Measurements from ENCODE around the gene INPP5B. TPM values are rescaled to one million over a fixed set of nuclear protein-coding genes. Genes with fewer than 3 reads are reported as not detected.

INPP5B gene
- total RNA-seq (ENCODE audit: low replicate concordance), result 16.1 and 19.3 TPM in 2 replicates
- long read RNA-seq, transcript INPP5B-205 (18 exons, 3,905 nt), result major isoform, 5 of 9 reads
- long read RNA-seq, partial matches to known transcripts, result 0 of 9 reads
- long read RNA-seq, other reads (novel, unspliced or antisense), result 3 of 9 reads

DNA sequence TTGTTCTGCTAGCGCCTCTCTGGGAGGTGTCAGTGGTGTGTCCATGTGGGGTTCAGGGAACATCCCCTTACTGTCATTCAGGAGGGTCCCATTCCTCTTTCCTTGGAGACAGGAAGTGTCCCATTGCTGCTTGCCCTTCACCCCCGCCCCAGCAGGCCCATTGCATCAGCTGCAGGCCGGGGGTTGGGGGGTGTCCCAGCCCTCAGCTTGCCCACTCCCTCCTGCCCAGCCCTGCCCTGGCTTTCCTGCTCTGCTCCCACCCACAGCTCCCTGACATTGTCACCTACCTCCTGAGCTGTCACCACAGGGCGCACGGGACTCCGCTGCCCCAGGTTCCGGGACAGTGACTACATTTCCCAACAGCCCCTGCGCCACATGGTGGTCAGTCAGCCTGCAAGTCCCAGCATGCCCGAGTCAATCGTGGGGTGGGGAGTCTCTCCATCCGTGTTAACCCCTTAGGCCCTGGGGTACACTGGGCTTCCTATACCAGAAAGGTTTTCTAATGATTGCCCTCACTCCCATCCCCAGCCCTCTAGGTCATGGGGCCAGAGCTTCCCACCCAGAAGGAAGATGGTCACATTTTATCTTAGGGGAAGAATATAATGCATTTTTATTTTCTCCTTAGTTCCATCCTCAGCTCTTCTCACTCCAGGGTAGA, at the start of gene INPP5B:
INPP5B (minus strand) TSS at position 351 of the 658 bp plus-strand sequence. CDS start 745 bp downstream, outside the sequence.
- Mint-ChIP-seq H3K4me1 (ENCODE audit: unreplicated experiment) (peaks cover 7% of the 10 kb centered on the region), H3K27me3 (no peaks in the 10 kb centered on the region), H3K27ac (peak within 1 kb of the TSS; percentile 80), H3K9me3 (no peaks in the 10 kb centered on the region), H3K36me3 (no peaks in the 10 kb centered on the region), H3K4me3 (peak within 1 kb of the TSS; percentile 98)
- DNase-seq (ENCODE audit: extremely low spot score, unreplicated experiment), result peak; percentile 81
- TF ChIP-seq, protein P1, sequence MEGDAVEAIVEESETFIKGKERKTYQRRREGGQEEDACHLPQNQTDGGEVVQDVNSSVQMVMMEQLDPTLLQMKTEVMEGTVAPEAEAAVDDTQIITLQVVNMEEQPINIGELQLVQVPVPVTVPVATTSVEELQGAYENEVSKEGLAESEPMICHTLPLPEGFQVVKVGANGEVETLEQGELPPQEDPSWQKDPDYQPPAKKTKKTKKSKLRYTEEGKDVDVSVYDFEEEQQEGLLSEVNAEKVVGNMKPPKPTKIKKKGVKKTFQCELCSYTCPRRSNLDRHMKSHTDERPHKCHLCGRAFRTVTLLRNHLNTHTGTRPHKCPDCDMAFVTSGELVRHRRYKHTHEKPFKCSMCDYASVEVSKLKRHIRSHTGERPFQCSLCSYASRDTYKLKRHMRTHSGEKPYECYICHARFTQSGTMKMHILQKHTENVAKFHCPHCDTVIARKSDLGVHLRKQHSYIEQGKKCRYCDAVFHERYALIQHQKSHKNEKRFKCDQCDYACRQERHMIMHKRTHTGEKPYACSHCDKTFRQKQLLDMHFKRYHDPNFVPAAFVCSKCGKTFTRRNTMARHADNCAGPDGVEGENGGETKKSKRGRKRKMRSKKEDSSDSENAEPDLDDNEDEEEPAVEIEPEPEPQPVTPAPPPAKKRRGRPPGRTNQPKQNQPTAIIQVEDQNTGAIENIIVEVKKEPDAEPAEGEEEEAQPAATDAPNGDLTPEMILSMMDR (conservative IDR thresholded peaks at IDR 0.05), result no peak

DNA sequence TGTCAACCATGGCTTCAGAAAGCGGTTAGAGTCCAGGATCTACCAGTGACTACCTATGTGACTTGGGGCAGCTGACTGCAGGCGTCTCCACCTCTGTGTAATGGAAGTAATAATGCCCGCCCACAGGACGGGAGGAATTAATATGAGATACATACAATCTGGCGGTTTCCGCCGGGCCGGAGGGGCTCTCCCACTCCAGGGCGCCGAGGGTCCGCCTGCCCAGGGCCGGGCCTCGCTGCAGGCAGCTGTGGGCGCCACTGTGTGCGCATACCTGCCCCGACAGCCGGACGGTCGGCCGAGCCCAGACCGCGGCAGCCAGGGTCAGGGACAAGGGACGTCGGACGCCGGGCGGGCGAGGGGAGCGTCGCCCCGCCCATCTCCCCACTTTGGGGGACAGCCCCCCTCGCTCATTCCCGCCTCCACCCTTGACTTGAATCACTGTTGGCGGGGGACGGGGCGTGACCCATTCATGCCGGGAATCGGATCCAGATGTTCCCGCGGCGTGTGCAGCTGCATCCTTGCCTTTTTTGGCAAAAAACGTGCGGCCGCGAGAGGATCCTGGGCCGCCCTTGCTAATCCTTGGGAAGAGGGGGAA, 49.0 kb upstream of the INPP5B start:
- TF ChIP-seq, protein P1 (conservative IDR thresholded peaks at IDR 0.05), result no peak
- Mint-ChIP-seq H3K9me3 (no peaks in the 10 kb centered on the region), H3K36me3 (no peaks in the 10 kb centered on the region), H3K27me3 (no peaks in the 10 kb centered on the region), H3K4me3 (peak overlapping the region; percentile 80), H3K27ac (no peak overlapping the region), H3K4me1 (ENCODE audit: unreplicated experiment) (peaks cover 23% of the 10 kb centered on the region)
- no peak for DNase-seq (ENCODE audit: extremely low spot score, unreplicated experiment)

DNA sequence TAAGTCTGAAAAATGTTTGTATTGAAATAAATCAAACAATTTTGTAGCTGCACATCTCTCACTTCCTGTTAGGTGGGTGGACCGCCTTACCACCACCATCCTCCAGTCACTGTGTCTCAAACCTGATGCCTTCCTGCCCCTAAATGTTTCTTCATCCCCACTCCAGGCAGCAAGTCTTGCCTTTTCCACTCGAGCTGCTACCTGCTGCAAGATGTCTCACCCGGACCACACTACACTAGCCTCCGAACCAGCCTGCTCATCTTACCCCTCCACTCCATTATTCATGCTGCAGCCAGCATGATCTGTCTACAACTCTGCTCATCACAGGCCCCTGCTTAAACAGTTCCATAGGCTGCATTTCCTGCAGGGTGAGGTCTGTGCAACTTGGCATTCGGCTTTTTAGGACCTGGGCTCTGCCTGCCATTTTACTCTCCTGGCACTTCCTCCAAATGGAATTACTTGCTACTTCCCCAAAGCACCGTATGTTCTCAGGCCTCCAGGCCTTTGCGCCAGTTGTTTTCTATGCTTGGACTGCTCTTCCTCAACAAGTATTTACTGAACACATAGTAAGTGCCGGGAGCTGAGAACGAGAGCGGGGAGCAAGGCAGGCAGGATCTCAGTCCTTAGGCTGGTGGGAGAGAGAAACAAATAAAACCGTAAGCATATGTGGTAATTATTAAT, 48.2 kb upstream of the INPP5B start:
- H3K4me3 Mint-ChIP-seq, result peak overlapping the region; percentile 63
- no peak for DNase-seq (ENCODE audit: extremely low spot score, unreplicated experiment)
- TF ChIP-seq, protein P1 (conservative IDR thresholded peaks at IDR 0.05), result no peak
- H3K27me3 Mint-ChIP-seq, result no peaks in the 10 kb centered on the region
- H3K9me3 Mint-ChIP-seq, result no peaks in the 10 kb centered on the region
- H3K4me1 Mint-ChIP-seq (ENCODE audit: unreplicated experiment), result peaks cover 20% of the 10 kb centered on the region
- peak overlapping the region; percentile 51 for H3K27ac Mint-ChIP-seq
- peaks cover 1% of the 10 kb centered on the region for H3K36me3 Mint-ChIP-seq

DNA sequence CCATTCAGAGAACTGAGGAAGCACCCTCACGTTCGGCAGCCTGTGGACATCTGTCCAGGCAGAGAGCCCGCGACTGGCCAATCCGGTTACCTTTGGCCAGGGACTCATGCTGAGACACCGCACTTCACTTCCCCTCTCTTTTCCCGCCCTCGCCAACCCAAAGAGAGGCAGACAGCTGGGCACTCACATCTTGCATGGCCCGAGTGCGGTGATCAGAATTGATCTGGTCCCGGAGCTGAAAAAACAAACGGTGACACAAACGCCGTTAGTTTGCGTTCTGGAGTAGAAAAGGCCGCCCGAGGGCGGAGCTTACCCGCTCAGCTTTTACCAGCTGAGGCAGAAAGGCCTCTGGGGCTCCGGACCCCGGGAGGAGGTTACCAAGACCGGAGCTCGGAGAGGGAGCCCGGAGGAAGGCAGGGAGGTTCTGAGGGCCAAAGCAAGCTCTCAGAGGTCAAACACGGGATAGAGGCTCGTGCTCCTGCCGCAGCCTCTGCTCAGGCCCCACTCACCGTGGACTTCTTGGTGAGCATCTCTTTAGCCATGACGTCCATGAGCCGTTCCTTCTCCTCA, 42.6 kb upstream of the INPP5B start:
- Mint-ChIP-seq H3K27me3 (no peaks in the 10 kb centered on the region), H3K27ac (peak overlapping the region; percentile 87), H3K36me3 (peaks cover 20% of the 10 kb centered on the region), H3K9me3 (no peaks in the 10 kb centered on the region), H3K4me3 (peak overlapping the region; percentile 97), H3K4me1 (ENCODE audit: unreplicated experiment) (peaks cover 8% of the 10 kb centered on the region)
- DNase-seq (ENCODE audit: extremely low spot score, unreplicated experiment), result no peak
- TF ChIP-seq, protein P1 (conservative IDR thresholded peaks at IDR 0.05), result no peak

DNA sequence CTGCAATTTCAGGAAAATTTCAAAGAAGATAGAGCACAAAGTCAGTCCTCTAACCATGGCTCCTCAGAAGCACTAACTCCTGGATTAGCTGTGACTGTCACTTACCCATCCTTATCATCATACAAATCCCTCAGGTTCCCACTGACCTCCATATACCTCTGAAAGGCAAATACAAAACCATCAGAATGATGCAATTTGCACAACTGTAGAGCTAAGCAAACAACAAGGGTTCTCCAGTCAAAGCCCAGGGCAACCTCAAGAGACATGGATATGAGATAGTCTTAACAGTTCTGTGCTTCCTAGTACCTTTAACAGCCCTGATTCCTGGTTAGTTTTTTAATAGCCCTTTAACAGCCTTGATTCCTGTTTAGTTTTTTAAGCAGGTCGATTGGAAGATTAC, 40.8 kb upstream of the INPP5B start:
- Mint-ChIP-seq H3K4me1 (ENCODE audit: unreplicated experiment) (peaks cover 8% of the 10 kb centered on the region), H3K4me3 (peak overlapping the region; percentile 97), H3K27me3 (no peaks in the 10 kb centered on the region), H3K27ac (no peak overlapping the region), H3K9me3 (no peaks in the 10 kb centered on the region), H3K36me3 (peaks cover 24% of the 10 kb centered on the region)
- DNase-seq (ENCODE audit: extremely low spot score, unreplicated experiment), result no peak
- TF ChIP-seq, protein P1 (conservative IDR thresholded peaks at IDR 0.05), result no peak
